RCC 7860 (cell line): ENCODE data around the gene RRH.
"Not testable (repeated sequence)": the region's sequence is repeated elsewhere in the genome, so short reads cannot be mapped to it uniquely, and the experiment has no call there.

ENCODE experiments used
- DNase-seq: peaks from one replicate; pipeline ENCODE4 v3.0.0-alpha.2; 2015; ENCODE audit warnings: low spot score
- FAIRE-seq: peaks from 2 replicates; lab custom pipeline; 2012; peaks lifted over from hg19 to GRCh38; lab: Jason Lieb, UNC

Gene RRH

DNA sequence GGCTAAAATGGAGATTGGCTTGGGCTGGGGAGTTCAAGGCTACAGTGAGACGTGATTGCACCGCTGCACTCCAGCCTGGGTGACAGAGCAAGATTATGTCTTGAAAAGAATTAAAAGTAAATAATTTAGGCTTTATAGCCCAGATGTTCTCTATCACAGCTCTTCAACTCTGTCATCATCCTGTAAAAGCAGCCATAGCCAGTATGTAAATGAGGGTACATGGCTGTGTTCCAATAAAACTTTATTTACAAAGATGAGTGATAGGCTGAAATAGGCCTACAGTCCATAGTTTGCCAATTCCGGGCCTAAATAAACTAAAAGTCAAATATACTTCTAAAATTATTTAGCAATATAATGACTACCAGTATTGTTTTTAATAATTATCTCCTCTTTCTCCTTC lies 9.2 kb downstream of the RRH start:
- no peak for FAIRE-seq
- no peak for DNase-seq

DNA sequence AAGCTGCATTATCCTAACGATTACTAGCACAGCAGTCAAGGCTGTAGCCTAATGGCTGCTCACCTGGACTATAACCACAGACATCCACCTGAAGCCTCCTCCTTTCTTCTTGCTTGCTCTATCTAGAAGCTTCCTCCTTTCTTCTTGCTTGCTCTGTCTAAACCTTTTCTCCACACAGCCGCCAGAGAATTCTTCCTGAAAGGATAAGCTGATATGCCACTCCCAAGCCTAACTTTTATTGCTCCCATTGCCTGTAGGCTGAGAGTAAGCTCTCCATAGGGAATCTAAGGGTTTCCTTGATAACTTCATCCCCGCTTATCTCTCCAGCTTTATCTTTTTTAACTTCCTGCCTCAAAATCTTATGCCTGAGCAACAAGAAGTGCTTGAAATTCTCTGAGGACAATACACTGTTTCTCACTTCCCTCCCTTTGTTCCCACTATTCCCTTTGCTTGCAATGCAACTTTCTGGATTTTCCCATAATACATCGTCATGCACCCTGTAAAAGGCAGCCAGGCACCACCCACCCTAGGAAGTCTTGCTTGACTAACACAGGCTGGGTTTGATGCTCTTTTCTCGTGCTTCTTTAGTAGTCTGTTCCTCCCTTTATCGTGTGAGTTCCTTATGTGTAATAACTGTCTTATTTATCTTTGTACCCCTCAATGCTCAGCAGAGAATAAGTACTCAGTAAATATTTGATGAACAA lies 18.8 kb downstream of the RRH start:
- FAIRE-seq, result no peak
- no peak for DNase-seq

DNA sequence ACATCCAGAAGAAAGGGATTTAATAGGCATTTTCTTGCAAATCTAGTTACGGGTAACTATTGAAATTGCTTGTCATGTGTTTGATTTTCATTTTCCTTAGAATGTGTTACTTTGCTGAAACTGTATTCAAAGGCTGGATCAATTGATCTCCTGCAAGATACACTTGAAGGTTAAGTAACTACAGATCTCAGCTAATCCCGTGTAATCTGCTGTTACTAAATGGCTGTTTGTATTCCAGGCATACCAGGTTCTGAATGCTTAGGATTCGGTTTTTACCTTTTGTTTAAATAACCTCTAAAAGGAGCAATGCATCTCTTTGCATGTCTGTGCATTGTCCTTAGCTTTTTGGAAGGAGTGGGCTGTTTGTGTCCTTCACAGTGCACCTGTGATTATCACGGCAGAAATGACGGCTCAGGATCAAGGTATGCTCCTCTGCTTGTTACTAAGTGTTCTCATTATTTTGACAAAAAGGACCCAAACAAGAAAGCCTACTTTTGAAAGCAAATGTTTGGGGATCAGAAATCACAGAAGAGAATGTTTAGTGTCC lies 20.2 kb downstream of the RRH start, which contains the start of gene LRIT3:
Gene LRIT3 (plus strand): TSS at position 212 of the 547 bp plus-strand sequence. CDS start 95 bp downstream, at position 307.
- no peak for DNase-seq
- FAIRE-seq, result no peak

DNA sequence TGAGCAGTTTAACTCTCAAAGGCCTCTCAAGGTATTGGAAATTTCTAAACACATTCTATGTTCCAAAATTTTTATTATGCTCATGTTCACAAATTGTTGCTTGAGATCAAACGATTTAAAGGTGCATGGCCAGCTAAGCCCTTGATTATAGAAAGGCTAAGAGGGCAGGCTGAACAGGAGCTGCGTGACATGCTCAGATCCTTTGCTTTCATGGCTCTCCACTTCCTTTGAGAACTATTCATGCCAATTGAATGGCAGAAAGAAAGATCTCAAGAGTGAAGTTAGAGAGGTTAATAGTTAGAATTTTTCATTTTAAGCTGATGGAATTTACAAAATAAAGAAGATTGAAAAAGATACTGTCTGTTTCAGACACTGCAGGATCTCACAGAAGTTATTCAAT lies 20.7 kb downstream of the RRH start:
- no peak for DNase-seq
- FAIRE-seq, result no peak

DNA sequence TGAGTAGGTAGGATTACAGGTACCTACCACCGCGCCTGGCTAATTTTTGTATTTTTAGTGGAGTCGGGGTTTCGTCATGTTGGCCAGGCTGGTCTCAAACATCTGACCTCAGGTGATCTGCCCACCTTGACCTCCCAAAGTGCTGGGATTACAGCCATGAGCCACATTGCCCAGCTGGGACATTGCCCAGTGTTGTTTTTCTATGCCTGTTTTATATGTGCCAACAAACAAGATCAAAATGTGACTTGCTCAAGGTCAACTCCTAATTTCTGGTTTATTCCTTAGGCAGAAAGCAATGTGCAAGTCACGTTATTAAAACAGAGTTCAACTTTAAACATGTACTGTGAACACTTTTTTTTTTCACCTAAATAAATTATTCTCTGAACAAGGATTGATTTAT lies 22.8 kb downstream of the RRH start:
- no peak for DNase-seq
- no peak for FAIRE-seq

DNA sequence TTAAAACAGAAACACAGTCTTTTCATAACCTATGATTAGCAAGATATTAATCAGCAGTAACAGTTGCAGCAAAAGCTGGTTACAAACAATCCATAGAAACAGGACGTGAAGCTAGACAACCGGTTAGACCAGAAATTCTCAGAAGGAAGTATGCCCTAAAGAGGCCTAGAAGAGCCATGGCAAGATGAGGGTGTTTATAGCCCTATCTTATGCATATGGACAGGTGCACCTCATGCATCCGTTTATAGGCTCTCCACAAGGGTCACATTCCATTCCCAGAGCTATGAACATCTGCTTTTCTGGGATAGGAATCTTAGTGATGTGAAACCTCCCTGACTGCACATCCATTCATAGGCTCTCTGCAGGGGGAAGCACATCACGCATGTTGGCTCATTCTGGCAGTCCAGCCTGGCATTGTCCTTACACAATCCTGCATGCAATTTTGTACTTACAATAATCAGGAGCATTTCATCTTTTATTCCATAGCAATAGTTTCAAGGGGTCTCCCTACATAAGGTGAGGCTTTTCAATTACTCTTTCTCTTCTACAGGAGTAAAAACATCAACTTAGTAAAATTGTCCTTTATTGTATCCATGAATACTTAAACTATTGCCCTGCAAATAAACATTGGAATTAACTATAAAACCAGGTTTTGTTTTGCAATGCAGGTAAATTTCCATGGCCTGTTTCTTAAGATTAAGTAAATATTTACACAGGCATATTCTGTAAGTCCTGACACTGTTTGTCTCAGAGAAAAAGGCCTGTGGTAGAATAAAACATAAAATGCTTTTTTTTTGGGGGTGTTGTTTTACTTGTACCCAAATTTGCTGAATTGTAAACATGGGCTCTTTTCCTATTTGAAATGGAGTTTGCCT lies 31.9 kb downstream of the RRH start:
- not testable (repeated sequence) for FAIRE-seq, DNase-seq

DNA sequence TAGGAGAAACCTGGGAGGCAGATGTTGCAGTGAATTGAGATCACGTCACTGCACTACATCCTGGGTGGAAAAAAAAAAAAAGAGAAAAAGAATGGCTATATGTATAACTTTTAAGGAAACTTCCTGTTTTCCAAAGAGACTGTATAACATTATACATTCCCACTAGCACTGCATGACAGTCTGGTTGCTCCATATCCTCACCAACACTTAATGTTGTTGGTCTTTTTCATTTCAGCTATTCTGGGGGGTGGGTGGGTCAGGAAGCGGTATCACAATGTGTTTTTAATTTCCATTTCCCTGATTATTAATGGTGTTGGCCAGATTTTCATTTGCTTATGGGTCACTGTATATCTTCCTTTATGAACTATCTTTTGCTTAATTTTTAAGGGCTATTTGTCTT lies 33.5 kb downstream of the RRH start:
- FAIRE-seq (no peak), DNase-seq (no peak)

DNA sequence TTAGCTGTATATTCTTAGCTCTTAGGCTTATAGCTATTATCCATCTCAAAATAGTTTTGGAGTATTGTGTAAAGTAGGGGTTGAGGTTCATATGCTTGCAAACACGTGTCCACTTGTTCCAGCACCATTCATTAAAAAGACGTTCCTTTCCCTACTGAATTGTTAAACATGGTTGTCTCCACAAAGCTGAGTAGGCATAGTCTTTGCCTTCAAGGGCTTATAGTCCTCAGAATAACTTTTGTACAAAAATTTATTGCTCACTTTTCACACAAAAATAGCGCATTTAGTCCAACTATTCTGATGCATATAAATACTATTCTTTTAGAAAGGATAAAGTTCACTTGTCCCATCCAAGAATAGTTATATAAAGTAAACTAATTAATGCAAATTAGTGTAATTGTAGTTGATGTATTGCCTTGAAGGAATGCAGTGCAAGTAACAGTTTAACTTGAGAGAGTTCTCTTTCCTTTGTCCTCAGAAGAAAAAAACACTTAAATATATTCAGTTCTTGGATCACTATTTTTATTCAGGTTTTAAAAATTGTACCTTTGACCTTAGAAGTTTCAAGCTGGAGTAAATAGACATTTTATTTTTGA lies 34.2 kb downstream of the RRH start:
- FAIRE-seq (no peak), DNase-seq (no peak)

DNA sequence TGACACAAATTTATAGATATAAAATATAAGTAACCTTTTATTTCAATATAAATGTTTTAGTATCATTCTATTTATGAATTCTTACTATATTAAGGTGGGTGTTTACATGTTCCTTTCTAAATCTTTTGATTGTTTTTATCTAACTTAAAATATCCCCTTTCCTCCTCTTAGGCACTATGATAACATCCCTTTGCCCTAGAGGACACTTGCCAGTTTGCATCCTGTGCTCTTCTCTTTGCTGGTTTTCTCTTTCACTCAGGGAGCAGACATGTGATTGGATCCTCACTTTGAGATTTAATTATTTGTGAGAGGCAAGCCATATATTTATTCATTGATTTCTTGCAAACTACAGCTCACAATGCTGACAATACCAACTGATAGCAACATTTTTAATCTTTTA lies 36.4 kb downstream of the RRH start:
- DNase-seq, result no peak
- no peak for FAIRE-seq

DNA sequence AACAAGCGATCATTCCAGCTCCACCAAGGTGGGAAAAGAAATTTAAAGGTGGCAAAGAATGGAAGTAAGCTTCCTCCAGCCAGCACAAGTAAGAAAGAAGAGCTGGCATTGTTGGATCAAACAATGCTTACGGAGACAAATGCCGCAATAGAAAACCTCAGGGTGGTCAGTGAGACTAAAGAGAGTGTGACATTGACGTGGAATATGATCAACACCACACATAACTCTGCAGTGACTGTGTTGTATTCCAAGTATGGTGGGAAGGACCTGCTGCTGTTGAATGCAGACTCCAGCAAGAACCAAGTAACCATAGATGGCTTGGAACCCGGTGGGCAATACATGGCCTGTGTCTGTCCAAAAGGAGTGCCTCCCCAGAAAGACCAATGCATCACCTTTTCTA lies 42.3 kb downstream of the RRH start:
- FAIRE-seq (no peak), DNase-seq (no peak)

DNA sequence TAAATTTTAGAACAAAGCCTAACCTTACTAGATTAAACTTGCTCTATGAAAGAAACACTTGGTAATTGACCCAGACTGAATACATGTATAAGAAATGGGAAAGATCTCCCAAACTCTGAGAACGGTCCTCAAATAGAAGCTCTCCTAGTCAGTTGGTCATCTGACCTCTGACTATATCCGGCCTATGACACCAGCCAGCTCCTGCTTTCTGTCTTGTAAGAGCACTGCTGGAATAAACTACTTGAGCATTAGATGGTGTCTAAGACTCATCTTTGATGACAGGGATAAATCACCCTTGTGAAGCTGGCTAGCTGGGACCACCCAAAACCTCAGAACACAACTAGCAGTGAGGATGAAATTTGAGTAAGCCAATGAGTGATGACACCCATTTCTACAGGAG lies 44.3 kb downstream of the RRH start:
- DNase-seq, result no peak

DNA sequence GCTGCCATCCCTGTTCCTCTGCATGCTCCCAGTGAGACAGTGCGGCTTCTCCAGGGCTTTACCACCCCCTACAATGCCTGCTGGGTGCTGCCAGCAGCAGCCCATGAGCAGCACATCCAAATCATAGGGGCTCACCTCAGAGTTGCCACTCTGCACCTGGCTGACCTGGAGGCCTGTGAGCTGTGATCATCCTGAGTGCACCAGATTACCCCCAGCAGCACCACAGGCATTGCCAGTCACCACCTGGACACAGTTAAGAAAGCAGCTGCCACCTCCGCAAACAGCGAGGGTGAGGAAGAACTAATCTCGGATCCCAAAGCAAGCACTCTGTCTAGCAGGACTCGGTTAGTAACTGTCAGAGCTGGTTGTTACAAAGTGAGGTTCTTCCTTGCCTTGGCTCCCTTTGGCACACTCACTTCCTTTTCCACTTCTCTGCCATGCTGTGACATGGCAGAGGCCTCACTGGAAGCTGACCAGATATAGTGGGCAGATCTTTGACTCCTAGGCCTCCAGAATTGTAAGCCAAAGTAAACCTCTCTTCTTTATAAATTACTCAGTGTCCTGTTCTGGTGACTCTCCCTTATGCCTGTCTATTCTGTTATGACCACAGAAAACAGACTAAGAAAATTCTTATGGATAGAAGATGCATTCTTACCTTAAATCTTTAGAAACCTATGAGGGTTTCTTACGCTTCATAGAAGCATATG lies 45.3 kb downstream of the RRH start:
- FAIRE-seq, result no peak
- DNase-seq, result no peak

More for the DNA sequence above, 44.3 kb downstream of the RRH start:
- FAIRE-seq, result no peak

DNA sequence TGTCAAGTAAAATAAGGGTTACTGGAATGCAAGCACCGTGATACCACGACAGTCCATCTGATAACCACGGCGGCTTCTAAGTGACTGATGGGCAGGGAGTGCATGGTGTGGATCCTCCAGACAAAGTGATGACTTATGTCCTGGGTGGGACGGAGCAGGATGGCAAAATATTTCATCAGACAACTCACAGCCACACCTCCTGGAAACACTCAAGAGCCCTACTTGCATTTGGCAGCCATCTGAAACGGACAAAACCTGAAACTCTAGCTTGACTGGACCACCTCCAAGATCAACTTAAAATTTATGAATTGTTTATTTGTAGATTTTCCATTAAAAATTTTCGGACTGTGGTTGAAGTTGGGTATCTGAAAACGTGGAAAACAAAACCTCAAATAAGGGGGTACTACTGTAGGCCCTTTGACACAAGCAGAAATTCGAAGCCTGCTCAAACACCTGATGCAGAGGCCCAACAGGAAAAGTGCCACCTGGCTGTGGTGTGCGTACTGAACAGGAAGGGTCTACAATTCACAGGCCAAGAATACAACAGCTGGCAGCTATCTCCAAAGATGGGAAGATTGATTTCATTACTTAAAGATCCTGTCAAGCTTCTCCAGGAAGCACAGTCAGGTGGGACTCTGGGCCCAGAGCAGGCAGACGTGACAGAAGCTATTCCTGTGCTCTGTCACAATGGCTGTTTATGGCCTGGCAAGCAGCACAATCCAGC lies 46.2 kb downstream of the RRH start:
- DNase-seq (no peak), FAIRE-seq (no peak)

DNA sequence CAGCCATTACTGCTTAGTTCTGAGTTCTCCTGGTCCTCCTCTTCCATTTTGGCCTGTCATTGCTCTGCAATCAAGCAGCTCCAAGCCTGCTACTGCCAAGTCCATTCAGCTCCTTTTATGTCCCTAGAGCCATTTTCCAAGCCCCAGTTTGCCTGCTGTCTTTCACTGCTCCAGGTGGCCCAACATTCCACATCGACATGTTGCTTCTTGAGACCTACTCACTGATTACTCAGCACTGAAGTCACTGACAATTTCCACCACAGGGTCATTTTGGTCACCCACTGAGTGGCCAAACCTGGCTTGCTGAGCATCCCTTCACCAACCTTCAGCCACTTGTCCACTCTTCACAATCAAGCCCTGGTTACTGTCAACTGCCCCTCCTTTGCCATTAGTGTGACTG lies 47.3 kb downstream of the RRH start:
- no peak for FAIRE-seq
- no peak for DNase-seq

DNA sequence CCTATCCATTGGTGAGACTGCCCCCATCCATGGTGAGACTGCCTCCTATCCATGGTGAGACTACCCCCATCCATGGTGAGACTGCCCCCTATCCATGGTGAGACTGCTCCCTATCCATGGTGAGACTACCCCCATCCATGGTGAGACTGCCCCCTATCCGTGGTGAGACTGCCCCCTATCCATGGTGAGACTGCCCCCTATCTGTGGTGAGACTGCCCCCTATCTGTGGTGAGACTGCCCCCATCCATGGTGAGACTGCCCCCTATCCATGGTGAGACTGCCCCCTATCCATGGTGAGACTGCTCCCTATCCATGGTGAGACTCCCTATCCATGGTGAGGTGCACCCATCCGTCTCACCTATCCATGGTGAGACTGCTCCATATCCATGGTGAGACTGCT lies 47.8 kb downstream of the RRH start:
- not testable (repeated sequence) for DNase-seq, FAIRE-seq

DNA sequence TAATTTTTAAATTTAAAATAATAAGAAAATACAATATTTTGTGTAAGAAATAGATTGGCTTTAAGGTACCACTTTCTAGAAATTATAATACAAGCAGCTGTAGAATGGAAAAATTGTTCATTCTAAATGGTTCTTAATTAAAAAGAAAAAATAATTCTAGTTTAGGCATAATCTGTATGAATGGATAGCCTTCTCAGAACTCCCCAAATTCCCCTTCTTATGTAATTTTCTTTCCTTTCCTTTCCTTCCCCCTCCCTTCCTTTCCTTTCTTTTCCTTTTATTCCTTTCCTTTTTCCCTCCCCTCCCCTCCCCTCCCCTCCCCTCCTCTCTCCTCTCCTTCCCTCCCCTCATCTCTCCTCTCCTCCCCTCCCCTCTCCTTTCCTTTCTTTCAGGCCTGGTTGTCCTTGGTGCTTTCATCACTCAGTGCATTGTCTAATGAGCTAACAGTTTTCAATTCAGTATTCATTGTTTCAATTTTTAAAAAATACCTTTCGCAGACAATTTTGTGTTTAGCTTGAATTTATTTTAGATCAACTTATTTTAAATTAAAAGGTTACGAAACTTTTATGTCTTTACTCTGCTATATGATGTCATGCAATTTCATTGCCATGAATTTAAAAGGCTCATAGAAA lies 49.0 kb downstream of the RRH start:
- DNase-seq, result no peak
- FAIRE-seq, result no peak

DNA sequence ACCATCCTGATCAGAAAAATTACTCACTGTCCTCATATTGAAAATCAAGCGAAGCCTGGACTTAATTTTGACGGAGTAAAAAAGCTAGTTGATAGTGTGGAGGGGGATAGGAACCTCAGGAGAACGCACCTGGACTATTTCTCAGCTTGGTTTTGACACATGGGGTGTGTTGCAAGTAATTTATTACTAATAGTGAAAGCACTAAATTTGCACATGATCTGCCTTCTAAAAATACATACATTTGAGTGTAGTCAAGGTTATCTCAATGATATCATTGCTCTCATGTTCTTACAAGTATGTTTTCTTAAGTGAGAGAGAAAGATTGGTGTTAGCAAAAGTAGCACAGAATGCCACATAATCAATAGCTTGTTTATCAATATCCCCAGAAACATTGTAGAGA lies 49.6 kb downstream of the RRH start:
- FAIRE-seq (no peak), DNase-seq (no peak)

DNA sequence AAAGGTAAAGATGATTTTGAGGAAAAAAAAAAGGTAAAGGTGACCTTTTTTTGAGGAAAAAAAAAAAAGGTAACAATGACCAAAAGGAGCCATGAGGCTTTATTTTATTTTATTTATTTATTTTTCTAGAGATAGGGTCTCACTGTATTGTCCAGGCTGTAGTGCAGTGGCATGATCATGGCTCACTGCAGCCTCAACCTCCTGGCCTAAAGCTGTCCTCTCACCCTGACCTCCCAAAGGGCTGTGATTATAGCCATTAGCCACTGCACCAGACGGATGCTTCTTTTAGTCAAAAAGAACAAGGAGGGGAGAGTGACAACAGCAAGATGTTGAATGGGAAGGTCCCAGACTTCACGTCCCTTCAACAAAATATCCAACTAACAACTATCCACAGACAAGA lies 50.6 kb downstream of the RRH start:
- FAIRE-seq (no peak), DNase-seq (no peak)

DNA sequence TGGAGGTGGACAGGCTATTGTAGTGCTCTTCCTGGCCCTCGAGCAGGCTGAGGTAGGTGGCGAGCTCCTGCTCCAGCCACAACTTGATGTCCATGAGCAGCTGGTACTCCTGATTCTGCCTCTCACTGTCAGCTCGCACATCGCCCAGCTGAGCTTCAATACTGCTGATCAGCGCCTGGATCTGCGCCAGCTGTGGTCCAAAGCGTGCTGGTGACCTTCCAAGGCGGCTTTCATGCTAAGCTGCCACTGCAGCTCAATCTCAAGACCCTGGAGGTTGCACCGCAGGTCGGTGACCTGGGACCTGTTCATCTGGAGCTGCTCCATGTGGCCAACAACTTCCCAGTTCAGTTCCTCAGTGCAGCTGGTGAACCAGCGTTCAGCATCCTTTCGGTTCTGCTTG lies 51.3 kb downstream of the RRH start:
- DNase-seq, result no peak
- no peak for FAIRE-seq
